ENCODE measurements around the gene OBSCN. TPM values are rescaled to one million over a fixed set of nuclear protein-coding genes. Genes with fewer than 3 reads are reported as not detected.

The OBSCN gene
- total and polyA plus RNA-seq, 2 donors (not counting 1 experiment from before 2014, with no cell fraction given), result 10.0 to 63.9 TPM

DNA sequence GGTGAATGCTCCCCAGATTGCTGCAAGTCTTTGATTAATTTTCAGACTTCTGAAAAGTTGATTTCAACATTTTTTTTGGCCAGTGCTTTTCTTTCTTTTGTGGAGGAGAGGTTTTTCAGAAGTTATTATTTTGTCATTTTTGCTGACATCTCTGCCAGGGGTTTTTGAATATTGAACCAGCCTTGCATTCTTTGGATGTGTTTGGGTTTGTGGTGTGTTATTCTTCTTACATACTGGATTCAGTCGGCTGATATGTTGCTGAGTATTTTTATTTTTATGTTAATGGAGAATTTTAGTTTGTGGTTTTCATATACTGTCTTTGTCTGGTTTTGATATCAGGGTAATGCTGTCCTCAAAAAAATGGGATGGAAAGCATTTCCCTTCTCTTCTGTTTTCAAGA lies 25.3 kb downstream of the OBSCN start:
- no peak overlapping the region for H3K27ac Mint-ChIP-seq
- Histone ChIP-seq H3K27ac (ENCODE audit: low read length in 2 of 2) (no peak overlapping the region), H4K20me1 (ENCODE audit: control insufficient read depth, insufficient read depth, low read length, poor library complexity, severe bottlenecking) (no peaks in the 10 kb centered on the region), H3K36me3 (replicated peaks in 1 of 2; ENCODE audit: control extremely low read depth in 1 of 2, control insufficient read depth in 1 of 2, extremely low read depth in 1 of 2, insufficient read depth in 2 of 2, low read length in 1 of 2) (peaks cover 0 to 2% of the 10 kb centered on the region in 2 experiments), H3K9ac (ENCODE audit: low read length) (no peak overlapping the region), H2AFZ (ENCODE audit: insufficient read depth, low read depth, low read length, poor library complexity, severe bottlenecking) (no peak overlapping the region), H3K27me3 (replicated peaks in 1 of 4; ENCODE audit: control extremely low read depth in 1 of 4, control insufficient read depth in 3 of 4, insufficient read depth in 4 of 4, low read length in 3 of 4) (no peaks in the 10 kb centered on the region), H3K4me3 (ENCODE audit: control extremely low read depth in 1 of 5, extremely low read depth in 1 of 5, insufficient read depth in 1 of 5, low read depth in 2 of 5, low read length in 4 of 5) (no peak overlapping the region), H3K9me3 (ENCODE audit: control extremely low read depth in 1 of 3, control insufficient read depth in 2 of 3, insufficient read depth in 1 of 3, low read length in 2 of 3) (peaks cover 0 to 7% (median 5%) of the 10 kb centered on the region in 3 donors), H3K4me2 (replicated peaks; ENCODE audit: low read depth, low read length, poor library complexity, severe bottlenecking) (no peak overlapping the region), H3K79me2 (ENCODE audit: control insufficient read depth, insufficient read depth, low read length) (no peaks in the 10 kb centered on the region), H3K4me1 (ENCODE audit: control insufficient read depth in 2 of 2, insufficient read depth in 2 of 2, low read length in 2 of 2) (no peaks in the 10 kb centered on the region)
- ChIA-PET POLR2A (no interaction called here), CTCF (no interaction called here)
- DNase-seq, result no peak
- intact Hi-C loops (cut with micrococcal nuclease), result no loop called here
- peaks cover 2% of the 10 kb centered on the region for H3K4me1 Mint-ChIP-seq
- no CpG with 5 or more reads among the region's 1 CpG for WGBS (ENCODE audit: insufficient coverage)
- no peak overlapping the region for H3K4me3 Mint-ChIP-seq
- no peak for ATAC-seq (ENCODE audit: low read depth)
- H3K27me3 Mint-ChIP-seq, result no peaks in the 10 kb centered on the region
- peaks cover 7% of the 10 kb centered on the region for H3K9me3 Mint-ChIP-seq (ENCODE audit: insufficient read depth)
- TF ChIP-seq EZH2 (IDR thresholded peaks at IDR 0.05; ENCODE audit: borderline replicate concordance, insufficient read depth, low read depth, low read length, poor library complexity, severe bottlenecking), result no peak
- TF ChIP-seq, protein P1, sequence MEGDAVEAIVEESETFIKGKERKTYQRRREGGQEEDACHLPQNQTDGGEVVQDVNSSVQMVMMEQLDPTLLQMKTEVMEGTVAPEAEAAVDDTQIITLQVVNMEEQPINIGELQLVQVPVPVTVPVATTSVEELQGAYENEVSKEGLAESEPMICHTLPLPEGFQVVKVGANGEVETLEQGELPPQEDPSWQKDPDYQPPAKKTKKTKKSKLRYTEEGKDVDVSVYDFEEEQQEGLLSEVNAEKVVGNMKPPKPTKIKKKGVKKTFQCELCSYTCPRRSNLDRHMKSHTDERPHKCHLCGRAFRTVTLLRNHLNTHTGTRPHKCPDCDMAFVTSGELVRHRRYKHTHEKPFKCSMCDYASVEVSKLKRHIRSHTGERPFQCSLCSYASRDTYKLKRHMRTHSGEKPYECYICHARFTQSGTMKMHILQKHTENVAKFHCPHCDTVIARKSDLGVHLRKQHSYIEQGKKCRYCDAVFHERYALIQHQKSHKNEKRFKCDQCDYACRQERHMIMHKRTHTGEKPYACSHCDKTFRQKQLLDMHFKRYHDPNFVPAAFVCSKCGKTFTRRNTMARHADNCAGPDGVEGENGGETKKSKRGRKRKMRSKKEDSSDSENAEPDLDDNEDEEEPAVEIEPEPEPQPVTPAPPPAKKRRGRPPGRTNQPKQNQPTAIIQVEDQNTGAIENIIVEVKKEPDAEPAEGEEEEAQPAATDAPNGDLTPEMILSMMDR (IDR thresholded peaks at IDR 0.05), result no peak

DNA sequence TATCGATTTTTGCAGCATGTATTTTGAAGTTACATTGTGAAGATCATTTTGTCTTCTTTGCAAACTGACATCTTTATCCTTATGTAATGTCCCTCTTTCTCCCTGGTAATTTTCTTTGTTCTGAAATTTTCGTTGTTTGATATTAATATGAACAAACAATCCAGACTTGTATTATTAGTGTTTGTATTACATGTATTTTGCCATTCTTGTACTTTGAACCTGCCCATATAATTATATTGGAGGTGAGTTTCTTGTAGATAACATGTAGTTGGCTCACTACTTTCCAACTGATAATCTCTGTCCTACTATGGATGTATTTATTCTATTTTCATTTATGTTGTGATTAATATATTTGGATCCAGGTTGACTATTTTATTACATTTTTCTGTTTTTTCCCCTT lies 27.1 kb downstream of the OBSCN start:
- Histone ChIP-seq H3K4me3 (ENCODE audit: control extremely low read depth in 1 of 5, extremely low read depth in 1 of 5, insufficient read depth in 1 of 5, low read depth in 2 of 5, low read length in 4 of 5) (no peak overlapping the region), H2AFZ (ENCODE audit: insufficient read depth, low read depth, low read length, poor library complexity, severe bottlenecking) (no peak overlapping the region), H3K4me1 (ENCODE audit: control insufficient read depth in 2 of 2, insufficient read depth in 2 of 2, low read length in 2 of 2) (no peaks in the 10 kb centered on the region), H3K4me2 (replicated peaks; ENCODE audit: low read depth, low read length, poor library complexity, severe bottlenecking) (no peak overlapping the region), H3K9ac (ENCODE audit: low read length) (no peak overlapping the region), H3K27me3 (replicated peaks in 1 of 4; ENCODE audit: control extremely low read depth in 1 of 4, control insufficient read depth in 3 of 4, insufficient read depth in 4 of 4, low read length in 3 of 4) (no peaks in the 10 kb centered on the region), H4K20me1 (ENCODE audit: control insufficient read depth, insufficient read depth, low read length, poor library complexity, severe bottlenecking) (no peaks in the 10 kb centered on the region), H3K27ac (ENCODE audit: low read length in 2 of 2) (no peak overlapping the region), H3K9me3 (ENCODE audit: control extremely low read depth in 1 of 3, control insufficient read depth in 2 of 3, insufficient read depth in 1 of 3, low read length in 2 of 3) (peaks cover 0 to 12% (median 7%) of the 10 kb centered on the region in 3 donors), H3K79me2 (ENCODE audit: control insufficient read depth, insufficient read depth, low read length) (no peaks in the 10 kb centered on the region), H3K36me3 (replicated peaks in 1 of 2; ENCODE audit: control extremely low read depth in 1 of 2, control insufficient read depth in 1 of 2, extremely low read depth in 1 of 2, insufficient read depth in 2 of 2, low read length in 1 of 2) (peaks cover 0 to 2% of the 10 kb centered on the region in 2 experiments)
- ATAC-seq (ENCODE audit: low read depth) (no peak), DNase-seq (no peak)
- Mint-ChIP-seq H3K9me3 (ENCODE audit: insufficient read depth) (peaks cover 7% of the 10 kb centered on the region), H3K27ac (no peak overlapping the region), H3K4me1 (no peaks in the 10 kb centered on the region), H3K27me3 (no peaks in the 10 kb centered on the region), H3K4me3 (no peak overlapping the region)
- WGBS (ENCODE audit: insufficient coverage), result no CpG with 5 or more reads among the region's 2 CpGs
- intact Hi-C loops (cut with micrococcal nuclease), result no loop called here
- POLR2A ChIA-PET, result no interaction called here
- CTCF ChIA-PET, result no interaction called here
- TF ChIP-seq, protein P1 (IDR thresholded peaks at IDR 0.05), result no peak
